Endothelial cell of umbilical vein (primary cell): ENCODE results near the gene MATCAP1. TPM values are rescaled to one million over a fixed set of nuclear protein-coding genes. Genes with fewer than 3 reads are reported as not detected.

Experiments used
- BruUV-seq: library from RNA; stranded (reverse); fragments of 400-500 nt; replicated peaks from 2 replicates; lab custom pipeline; 2021; lab: Mats Ljungman, UMichigan
- CTCF ChIA-PET: fragments of 300-600, 350-600 bp; sonication (Branson Sonifier 250); formaldehyde crosslinking; loops from one replicate; lab custom pipeline; 2021; ENCODE audit warnings: antibody characterized with exemption, inconsistent platforms; lab: Charles Lee
- POLR2A ChIA-PET: fragments of 300-600, 350-600 bp; sonication (Branson Sonifier 250); formaldehyde crosslinking; loops from one replicate; lab custom pipeline; 2021; ENCODE audit warnings: antibody characterized with exemption, inconsistent platforms; lab: Charles Lee
- DNase-seq: peaks from one replicate; pipeline ENCODE4 v3.0.0-alpha.2; 2011; ENCODE audit warnings: low read depth, low spot score
- FAIRE-seq: peaks from 2 replicates; lab custom pipeline; 2011; peaks lifted over from hg19 to GRCh38; lab: Jason Lieb, UNC
- H2AFZ ChIP-seq: 2 replicates; pipeline ENCODE4 v1.6.0; 2012; ENCODE audit warnings: low read depth, low read length, control low read depth, inconsistent platforms
- H3K27ac ChIP-seq: 2 replicates; pipeline ENCODE4 v1.5.1; 2011; ENCODE audit warnings: low read depth, mild to moderate bottlenecking, control low read depth, low read length, moderate library complexity; ENCODE audit not compliant: insufficient read depth
- H3K27me3 ChIP-seq, 2 experiments: 2 replicates each; pipeline versions ENCODE4 v1.6.0 to v1.6.1; 2011; ENCODE audit warnings: low read length in 2 of 2, mixed read lengths in 1 of 2; ENCODE audit not compliant: control insufficient read depth in 2 of 2, insufficient read depth in 2 of 2
- H3K36me3 ChIP-seq, 2 experiments: 2 replicates in 1 of 2; 3 replicates in 1 of 2; pipeline ENCODE4 v1.5.1; 2011; ENCODE audit warnings: low read length in 2 of 2, mild to moderate bottlenecking in 1 of 2, moderate library complexity in 1 of 2; ENCODE audit not compliant: control insufficient read depth in 2 of 2, insufficient read depth in 2 of 2; ENCODE audit errors: extremely low read depth in 1 of 2
- H3K4me1 ChIP-seq: 3 replicates; pipeline ENCODE4 v1.5.1; 2011; ENCODE audit warnings: mild to moderate bottlenecking, low read length; ENCODE audit not compliant: control insufficient read depth, insufficient read depth; ENCODE audit errors: extremely low read depth
- H3K4me2 ChIP-seq: 2 replicates; pipeline ENCODE4 v1.6.1; 2011; ENCODE audit warnings: low read length, control low read depth, mixed read lengths; ENCODE audit not compliant: insufficient read depth
- H3K4me3 ChIP-seq, 3 experiments: fragments of 200-600 bp in 1 of 3; sonication (generic), shearing (Covaris generic) in 1 of 3; replicated peaks in 1 of 3; 2 replicates each; pipeline ENCODE4 v1.5.1; 2011 to 2016; ENCODE audit warnings: control low read depth in 3 of 3, low read length in 3 of 3, mild to moderate bottlenecking in 2 of 3, inconsistent platforms in 1 of 3, low read depth in 1 of 3, moderate library complexity in 1 of 3; ENCODE audit not compliant: insufficient read depth in 1 of 3
- H3K79me2 ChIP-seq: 2 replicates; pipeline ENCODE4 v1.6.0; 2012; ENCODE audit warnings: low read length, inconsistent platforms; ENCODE audit not compliant: control insufficient read depth, insufficient read depth
- H3K9ac ChIP-seq: replicated peaks from 2 replicates; pipeline ENCODE3; 2011; ENCODE audit warnings: low read length, control low read depth; ENCODE audit not compliant: insufficient read depth; ENCODE audit errors: extremely low read depth
- H3K9me1 ChIP-seq: replicated peaks from 3 replicates; pipeline ENCODE4 v1.6.0; 2011; ENCODE audit warnings: mild to moderate bottlenecking, low read length; ENCODE audit not compliant: control insufficient read depth, insufficient read depth; ENCODE audit errors: extremely low read depth
- H3K9me3 ChIP-seq: replicated peaks from 2 replicates; pipeline ENCODE4 v1.5.1; 2012; ENCODE audit warnings: low read length, inconsistent platforms; ENCODE audit not compliant: control insufficient read depth, insufficient read depth
- H4K20me1 ChIP-seq: replicated peaks from 2 replicates; pipeline ENCODE3; 2011; ENCODE audit warnings: mild to moderate bottlenecking, low read length; ENCODE audit not compliant: control insufficient read depth, insufficient read depth; ENCODE audit errors: extremely low read depth
- EZH2 ChIP-seq: IDR thresholded peaks from 2 replicates; pipeline ENCODE4 v1.6.1; 2012; ENCODE audit warnings: borderline replicate concordance, low read depth, mild to moderate bottlenecking, moderate library complexity, low read length, inconsistent platforms; ENCODE audit not compliant: severe bottlenecking
- FOS ChIP-seq: IDR thresholded peaks from 2 replicates; pipeline ENCODE4 v1.6.1; 2011; ENCODE audit warnings: mild to moderate bottlenecking, low read length, moderate library complexity, borderline replicate concordance; ENCODE audit not compliant: insufficient read depth
- GATA2 ChIP-seq: IDR thresholded peaks from 2 replicates; pipeline ENCODE4 v1.7.0; 2011; ENCODE audit warnings: low read depth, mild to moderate bottlenecking, moderate library complexity, mixed read lengths, low read length; ENCODE audit not compliant: insufficient read length, insufficient read depth
- JUN ChIP-seq: IDR thresholded peaks from 2 replicates; pipeline ENCODE4 v1.6.1; 2011; ENCODE audit warnings: borderline replicate concordance, low read depth; ENCODE audit not compliant: insufficient read length, insufficient read depth
- MYC ChIP-seq: IDR thresholded peaks from one replicate; pipeline ENCODE4 v1.6.1; 2011; ENCODE audit warnings: mild to moderate bottlenecking, low read depth, low read length
- POLR2A ChIP-seq: IDR thresholded peaks from 2 replicates; pipeline ENCODE4 v1.6.1; 2012; ENCODE audit warnings: low read depth, mild to moderate bottlenecking, control low read depth, low read length
- POLR2AphosphoS5 ChIP-seq: IDR thresholded peaks from 2 replicates; pipeline ENCODE4 v1.6.1; 2012; ENCODE audit warnings: low read depth, mild to moderate bottlenecking, control low read depth, low read length, moderate library complexity; ENCODE audit not compliant: insufficient read depth
- dilution Hi-C: fragments of 300-500 bp; cut with MboI; formaldehyde crosslinking; loops from one replicate; pipeline ENCODE4 v1.15.0; 2019; ENCODE audit warnings: low sequenced_read_pairs; ENCODE audit not compliant: extremely low pct_ligation_motif_present
- intact Hi-C: fragments of 100-400 bp; cut with micrococcal nuclease; formaldehyde crosslinking; loops from one replicate; pipeline ENCODE4 v1.10.0; 2022
- polyA plus RNA-seq, 4 experiments: library from polyadenylated mRNA; depleted of rRNA in 3 of 4; stranded (reverse) in 3 of 4; unstranded in 1 of 4; fragments of >200 nt; gene quantifications; 2 replicates each; pipeline versions ENCODE4 v1.2.1 to v1.2.3, GENCODE V29; 2011 to 2012; ENCODE audit warnings: missing spikeins in 1 of 4
- total RNA-seq: library from RNA; stranded (reverse); gene quantifications from 2 replicates; pipeline ENCODE4 v1.2.3, GENCODE V29; 2021
- TF ChIP-seq, protein P1 (sequence below): IDR thresholded peaks from 2 replicates; pipeline ENCODE4 v1.6.1; 2011; ENCODE audit not compliant: insufficient read depth, insufficient read length
- TF ChIP-seq, protein P2 (sequence below), 2 donors: IDR thresholded peaks; 1 replicate in 1 of 2; 2 replicates in 1 of 2; pipeline ENCODE4 v1.5.1; 2011; ENCODE audit warnings: low read length in 2 of 2, mild to moderate bottlenecking in 2 of 2, moderate library complexity in 2 of 2, control low read depth in 1 of 2, inconsistent platforms in 1 of 2, low read depth in 1 of 2; ENCODE audit not compliant: insufficient read depth in 1 of 2; ENCODE audit errors: extremely low read depth in 1 of 2

MATCAP1 gene
- total and polyA plus RNA-seq, 2 donors (not counting 3 experiments of a cell fraction or from before 2014, with no cell fraction given) = 44.5 to 53.3 TPM

DNA sequence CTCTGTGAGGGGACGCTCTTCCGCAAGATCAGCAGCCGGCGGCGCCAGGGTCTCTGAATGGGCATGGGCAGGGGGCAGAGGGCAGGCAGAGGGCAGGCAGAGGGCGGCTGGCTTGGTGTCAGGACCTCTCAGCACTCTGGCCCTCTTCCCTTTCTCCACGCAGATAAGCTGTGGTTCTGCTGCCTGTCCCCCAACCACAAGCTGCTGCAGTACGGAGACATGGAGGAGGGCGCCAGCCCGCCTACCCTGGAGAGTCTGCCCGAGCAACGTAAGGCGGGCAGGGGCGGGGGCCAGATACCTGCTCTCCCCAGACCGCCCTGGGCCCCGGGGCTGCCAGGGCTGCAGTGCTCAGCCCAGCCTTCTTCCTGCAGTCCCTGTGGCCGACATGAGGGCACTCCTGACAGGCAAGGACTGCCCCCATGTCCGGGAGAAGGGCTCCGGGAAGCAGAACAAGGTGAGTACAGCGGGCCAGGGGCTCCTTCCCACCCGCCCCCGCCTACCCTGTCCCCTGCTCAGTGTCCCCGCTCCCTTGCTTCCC is 19.3 kb upstream of the MATCAP1 start:
- ChIA-PET CTCF (interaction anchor here (0.9 to 1.6 kb wide), 4 partner anchors 10 to 48 kb away, joined by 3 to 6 read pairs (median 4); partner anchors contain the start of gene E2F4), POLR2A (no interaction called here)
- intact Hi-C loops (no loop called here), dilution Hi-C loops (no loop called here)
- Histone ChIP-seq H3K27ac (no peak overlapping the region), H4K20me1 (no peaks in the 10 kb centered on the region), H3K9me1 (no peaks in the 10 kb centered on the region), H3K36me3 (peaks cover 0 to 37% of the 10 kb centered on the region in 2 experiments), H3K9me3 (no peaks in the 10 kb centered on the region), H3K79me2 (no peaks in the 10 kb centered on the region), H3K27me3 (no peaks in the 10 kb centered on the region), H3K9ac (no peak overlapping the region), H3K4me2 (no peak overlapping the region), H2AFZ (no peak overlapping the region), H3K4me1 (peaks cover 2% of the 10 kb centered on the region), H3K4me3 (no peak overlapping the region)
- no TSS peak for BruUV-seq
- TF ChIP-seq POLR2AphosphoS5 (no peak), GATA2 (no peak), FOS (no peak), MYC (no peak), JUN (no peak), EZH2 (no peak), POLR2A (no peak)
- TF ChIP-seq, protein P1, sequence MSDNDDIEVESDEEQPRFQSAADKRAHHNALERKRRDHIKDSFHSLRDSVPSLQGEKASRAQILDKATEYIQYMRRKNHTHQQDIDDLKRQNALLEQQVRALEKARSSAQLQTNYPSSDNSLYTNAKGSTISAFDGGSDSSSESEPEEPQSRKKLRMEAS = no peak
- TF ChIP-seq, protein P2, sequence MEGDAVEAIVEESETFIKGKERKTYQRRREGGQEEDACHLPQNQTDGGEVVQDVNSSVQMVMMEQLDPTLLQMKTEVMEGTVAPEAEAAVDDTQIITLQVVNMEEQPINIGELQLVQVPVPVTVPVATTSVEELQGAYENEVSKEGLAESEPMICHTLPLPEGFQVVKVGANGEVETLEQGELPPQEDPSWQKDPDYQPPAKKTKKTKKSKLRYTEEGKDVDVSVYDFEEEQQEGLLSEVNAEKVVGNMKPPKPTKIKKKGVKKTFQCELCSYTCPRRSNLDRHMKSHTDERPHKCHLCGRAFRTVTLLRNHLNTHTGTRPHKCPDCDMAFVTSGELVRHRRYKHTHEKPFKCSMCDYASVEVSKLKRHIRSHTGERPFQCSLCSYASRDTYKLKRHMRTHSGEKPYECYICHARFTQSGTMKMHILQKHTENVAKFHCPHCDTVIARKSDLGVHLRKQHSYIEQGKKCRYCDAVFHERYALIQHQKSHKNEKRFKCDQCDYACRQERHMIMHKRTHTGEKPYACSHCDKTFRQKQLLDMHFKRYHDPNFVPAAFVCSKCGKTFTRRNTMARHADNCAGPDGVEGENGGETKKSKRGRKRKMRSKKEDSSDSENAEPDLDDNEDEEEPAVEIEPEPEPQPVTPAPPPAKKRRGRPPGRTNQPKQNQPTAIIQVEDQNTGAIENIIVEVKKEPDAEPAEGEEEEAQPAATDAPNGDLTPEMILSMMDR (IDR thresholded peaks at IDR 0.05; ENCODE audit: extremely low read depth in 1 of 2, insufficient read depth in 1 of 2, low read depth in 1 of 2, low read length in 2 of 2) = no peak
- DNase-seq (no peak), FAIRE-seq (no peak)
